Esophagus squamous epithelium (tissue), 5 donors: ENCODE measurements around the gene MAPRE3. TPM values are rescaled to one million over a fixed set of nuclear protein-coding genes. Genes with fewer than 3 reads are reported as not detected.

Experiments
- DNase-seq: peaks from one replicate; lab custom pipeline; 2025; lab: John Stamatoyannopoulos, UW
- H3K27ac ChIP-seq, 4 donors: fragments of 200-600 bp; sonication (generic); one replicate each; pipeline ENCODE4 v1.5.1; 2016 to 2019; ENCODE audit warnings: mild to moderate bottlenecking in 1 of 4
- H3K27me3 ChIP-seq, 4 donors: fragments of 200-600 bp; sonication (generic); 1 replicate in 3 of 4; 2 replicates in 1 of 4; pipeline versions ENCODE4 v1.5.1 to v1.6.0; 2017 to 2021; ENCODE audit warnings: antibody characterized with exemption in 1 of 4
- H3K36me3 ChIP-seq, 3 donors: fragments of 200-600 bp; sonication (generic); one replicate each; pipeline ENCODE4 v1.5.1; 2016 to 2019
- H3K4me1 ChIP-seq, 3 donors: fragments of 200-600 bp; sonication (generic); one replicate each; pipeline ENCODE4 v1.5.1; 2017 to 2019
- H3K4me3 ChIP-seq, 4 donors: fragments of 200-600 bp; sonication (generic); 1 replicate in 3 of 4; 2 replicates in 1 of 4; pipeline ENCODE4 v1.5.1; 2016 to 2019; ENCODE audit warnings: mild to moderate bottlenecking in 2 of 4, moderate library complexity in 1 of 4
- H3K9me3 ChIP-seq, 3 donors: fragments of 200-600 bp; sonication (generic); one replicate each; pipeline ENCODE4 v1.5.1; 2016 to 2019
- CTCF ChIP-seq, 6 experiments: fragments of 450-650 bp in 4 of 6; fragments of 200-600 bp in 2 of 6; sonication (generic) in 2 of 6; IDR thresholded peaks; one replicate each; pipeline ENCODE4 v1.5.1; 2016 to 2019; ENCODE audit warnings: antibody characterized with exemption in 6 of 6, mild to moderate bottlenecking in 4 of 6, moderate library complexity in 4 of 6
- POLR2A ChIP-seq, 4 donors: fragments of 450-650 bp; IDR thresholded peaks; one replicate each; pipeline ENCODE4 v1.6.1; 2017; ENCODE audit warnings: antibody characterized with exemption in 4 of 4, mild to moderate bottlenecking in 4 of 4, moderate library complexity in 3 of 4
- WGBS, 2 donors: methylation state at CpG; one replicate each; pipeline ENCODE4 v1.1.5; 2018; 5-methylcytosine and 5-hydroxymethylcytosine counted together
- intact Hi-C: fragments of 100-400 bp; cut with DNase I; formaldehyde crosslinking; loops from one replicate; pipeline ENCODE4 v1.15.0; 2022
- total RNA-seq, 4 donors: library from RNA; depleted of rRNA; stranded (reverse); fragments of >200 nt; gene quantifications; one replicate each; pipeline ENCODE4 v1.1.0, GENCODE V29; 2016
- donor health status: DM: yes; HTN: yes; CAD: no.

Gene MAPRE3
- total RNA-seq, 4 donors from 2014 or later, result 4.4 to 7.6 (median 5.2) TPM

DNA sequence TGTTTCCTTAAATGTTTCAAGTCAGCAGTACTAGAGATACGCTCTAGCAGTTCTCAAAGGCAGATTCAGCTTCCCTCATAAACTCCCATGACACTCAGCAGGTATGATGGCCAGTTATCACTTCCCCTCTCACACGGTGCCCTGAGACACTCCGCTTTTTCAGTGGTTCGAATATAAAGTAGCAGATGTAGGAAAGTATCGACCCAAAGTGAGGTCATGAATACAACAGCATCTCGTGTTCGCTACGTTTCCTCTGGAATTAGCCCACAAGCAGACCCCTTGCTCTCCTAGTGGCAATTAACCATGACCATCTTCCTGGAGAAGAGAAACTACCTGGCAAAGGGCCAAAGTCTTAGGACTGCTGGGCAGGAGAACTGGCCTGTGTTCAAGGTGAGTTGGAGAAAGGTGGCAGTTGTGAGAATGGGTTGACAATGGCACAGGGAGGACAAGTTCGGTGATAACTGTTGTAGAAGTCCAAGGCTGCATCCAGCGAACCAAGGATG, 71.8 kb downstream of the MAPRE3 start:
- Histone ChIP-seq H3K9me3 (no peaks in the 10 kb centered on the region), H3K4me3 (no peak overlapping the region), H3K36me3 (peaks cover 39 to 48% (median 40%) of the 10 kb centered on the region in 3 donors), H3K4me1 (no peaks in the 10 kb centered on the region), H3K27me3 (no peaks in the 10 kb centered on the region), H3K27ac (no peak overlapping the region)
- TF ChIP-seq POLR2A (IDR thresholded peaks at IDR 0.05), result no peak
- no peak for TF ChIP-seq CTCF (IDR thresholded peaks at IDR 0.05)
- WGBS, 2 donors, result 66 to 88% methylated on average over 10 of the region's 10 CpGs
- intact Hi-C loops, result no loop called here
- no peak for DNase-seq

DNA sequence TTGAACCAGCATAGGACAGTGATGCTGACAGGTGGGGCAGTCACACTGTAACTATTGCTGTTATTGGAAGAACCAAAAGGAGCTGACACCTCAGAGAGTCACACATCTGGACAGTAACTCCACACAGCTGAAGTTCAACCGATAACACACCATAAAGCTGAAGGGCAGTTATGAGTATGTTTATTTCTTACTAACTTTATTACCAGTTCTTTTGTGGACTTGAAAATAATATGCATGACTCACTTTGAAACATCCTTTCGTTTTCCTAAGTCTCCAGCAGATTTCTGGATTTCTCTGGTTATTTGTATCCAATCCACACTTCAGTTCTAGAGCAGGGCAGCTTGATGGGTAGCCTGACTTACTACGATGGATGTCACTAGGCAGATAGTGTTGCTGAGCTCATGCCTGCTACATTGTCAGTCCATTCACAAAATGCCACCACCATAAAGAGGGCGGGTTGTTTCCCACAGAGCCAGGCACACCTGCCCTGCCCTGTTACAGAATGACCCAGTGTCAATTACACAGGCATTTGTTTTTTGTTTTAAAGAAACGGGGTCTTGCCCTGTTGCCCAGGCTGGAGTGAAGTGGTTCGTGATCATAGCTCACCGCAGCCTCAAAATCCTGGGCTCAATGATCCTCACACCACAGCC, 72.7 kb downstream of the MAPRE3 start:
- H3K36me3 ChIP-seq, result peaks cover 30 to 39% (median 31%) of the 10 kb centered on the region in 3 donors
- no peaks in the 10 kb centered on the region for H3K27me3 ChIP-seq
- H3K4me1 ChIP-seq, result no peaks in the 10 kb centered on the region
- H3K4me3 ChIP-seq, result no peak overlapping the region
- TF ChIP-seq POLR2A (IDR thresholded peaks at IDR 0.05) (no peak), CTCF (IDR thresholded peaks at IDR 0.05) (no peak)
- DNase-seq, result no peak
- H3K9me3 ChIP-seq, result no peaks in the 10 kb centered on the region
- WGBS, 2 donors, result 84 to 86% methylated on average over 6 to 7 of the region's 7 CpGs
- intact Hi-C loops, result no loop called here
- no peak overlapping the region for H3K27ac ChIP-seq

- 4 to 17% methylated on average over 18 to 37 of the region's 52 CpGs for WGBS, 2 donors
- no peaks in the 10 kb centered on the region for H3K27me3 ChIP-seq
- H3K36me3 ChIP-seq, result peaks cover 1 to 14% (median 8%) of the 10 kb centered on the region in 3 donors
- TF ChIP-seq CTCF (IDR thresholded peaks at IDR 0.05) (no peak), POLR2A (IDR thresholded peaks at IDR 0.05) (no peak)
- peaks cover 11 to 34% (median 13%) of the 10 kb centered on the region in 3 donors for H3K4me1 ChIP-seq
- intact Hi-C loops, result no loop called here
- H3K4me3 ChIP-seq, result peak overlapping the region; percentile 77 to 99 (median 96)
- no peaks in the 10 kb centered on the region for H3K9me3 ChIP-seq
- peak overlapping the region; percentile 87 to 96 (median 93) for H3K27ac ChIP-seq
- DNase-seq, result no peak
Measured at GRCh38 chr2:27049422-27050280, 79.2 kb downstream of the MAPRE3 start.

GRCh38 chr2:27050281-27050995, 80.0 kb downstream of the MAPRE3 start:
- peaks cover 11 to 34% (median 13%) of the 10 kb centered on the region in 3 donors for H3K4me1 ChIP-seq

More at GRCh38 chr2:27050281-27050995, 80.0 kb downstream of the MAPRE3 start:
- Histone ChIP-seq H3K36me3 (peaks cover 9 to 22% (median 9%) of the 10 kb centered on the region in 3 donors), H3K4me3 (peak overlapping the region; percentile 77 to 99 (median 96)), H3K27ac (peak overlapping the region; percentile 87 to 96 (median 93)), H3K27me3 (no peaks in the 10 kb centered on the region), H3K9me3 (no peaks in the 10 kb centered on the region)
- TF ChIP-seq CTCF (IDR thresholded peaks at IDR 0.05) (peak in 4 of 6 experiments; percentile 40 to 64 (median 48)), POLR2A (IDR thresholded peaks at IDR 0.05) (peak in 1 of 4 donors; percentile 8)
- 0% methylated on average over 8 to 11 of the region's 48 CpGs for WGBS, 2 donors
- peak; percentile 20 for DNase-seq
- intact Hi-C loops, result no loop called here
